Vagina (tissue), 2 donors: Measurements from ENCODE around the gene PRM1. TPM values are rescaled to one million over a fixed set of nuclear protein-coding genes. Genes with fewer than 3 reads are reported as not detected.

Source experiments
- DNase-seq, 2 donors: peaks; one replicate each; pipeline ENCODE4 v3.0.0-alpha.2; 2017; ENCODE audit errors: extremely low spot score in 2 of 2
- H3K27ac ChIP-seq: fragments of 200-600 bp; sonication (generic); one replicate; pipeline ENCODE4 v1.5.1; 2019
- H3K27me3 ChIP-seq: fragments of 200-600 bp; sonication (generic); one replicate; pipeline ENCODE4 v1.5.1; 2019
- H3K36me3 ChIP-seq, 2 donors: fragments of 200-600 bp; sonication (generic); one replicate each; pipeline ENCODE4 v1.5.1; 2017 to 2019
- H3K4me1 ChIP-seq: fragments of 200-600 bp; sonication (generic); one replicate; pipeline ENCODE4 v1.5.1; 2019
- H3K4me3 ChIP-seq, 2 donors: fragments of 200-600 bp; sonication (generic); 1 replicate in 1 of 2; 2 replicates in 1 of 2; pipeline ENCODE4 v1.5.1; 2016 to 2019
- H3K9me3 ChIP-seq: fragments of 200-600 bp; sonication (generic); one replicate; pipeline ENCODE4 v1.5.1; 2019
- CTCF ChIP-seq, 3 experiments: fragments of 450-650 bp in 2 of 3; fragments of 200-600 bp in 1 of 3; sonication (generic) in 1 of 3; IDR thresholded peaks; one replicate each; pipeline ENCODE4 v1.5.1; 2017 to 2019; ENCODE audit warnings: antibody characterized with exemption in 3 of 3, mild to moderate bottlenecking in 2 of 3, moderate library complexity in 2 of 3
- POLR2A ChIP-seq, 2 donors: fragments of 450-650 bp; IDR thresholded peaks; one replicate each; pipeline ENCODE4 v1.6.1; 2017; ENCODE audit warnings: antibody characterized with exemption in 2 of 2, mild to moderate bottlenecking in 2 of 2, moderate library complexity in 2 of 2
- POLR2AphosphoS5 ChIP-seq, 2 donors: sonication (generic); formaldehyde crosslinking; IDR thresholded peaks; one replicate each; pipeline ENCODE4 v1.9.0; 2017; ENCODE audit warnings: antibody characterized with exemption in 2 of 2, mild to moderate bottlenecking in 2 of 2, low read depth in 1 of 2; ENCODE audit not compliant: insufficient read depth in 1 of 2
- intact Hi-C: fragments of 100-400 bp; cut with DNase I; formaldehyde crosslinking; loops from one replicate; pipeline ENCODE4 v1.15.1; 2023
- total RNA-seq: library from RNA; depleted of rRNA; stranded (reverse); fragments of >200 nt; gene quantifications from one replicate; pipeline ENCODE4 v1.2.3, GENCODE V29; 2016

PRM1 gene
- total RNA-seq, 1 donor from 2014 or later: not detected

- Histone ChIP-seq H3K27me3 (no peaks in the 10 kb centered on the region), H3K36me3 (no peaks in the 10 kb centered on the region), H3K4me3 (no peak overlapping the region), H3K9me3 (no peaks in the 10 kb centered on the region), H3K27ac (no peak overlapping the region), H3K4me1 (peaks cover 14% of the 10 kb centered on the region)
- intact Hi-C loops: no loop called here
- TF ChIP-seq POLR2A (IDR thresholded peaks at IDR 0.05): no peak
- TF ChIP-seq POLR2AphosphoS5 (IDR thresholded peaks at IDR 0.05; ENCODE audit: insufficient read depth in 1 of 2, low read depth in 1 of 2): no peak
- no peak for TF ChIP-seq CTCF (IDR thresholded peaks at IDR 0.05)
- DNase-seq: no peak
These were observed 32.6 kb upstream of the PRM1 start for GRCh38 chr16:11313493-11314308.

- TF ChIP-seq POLR2AphosphoS5 (IDR thresholded peaks at IDR 0.05; ENCODE audit: insufficient read depth in 1 of 2, low read depth in 1 of 2) (no peak), CTCF (IDR thresholded peaks at IDR 0.05) (no peak), POLR2A (IDR thresholded peaks at IDR 0.05) (no peak)
- no peaks in the 10 kb centered on the region for H3K36me3 ChIP-seq
- peak overlapping the region; percentile 21 for H3K27ac ChIP-seq
- no peak for DNase-seq
- intact Hi-C loops: no loop called here
- H3K4me3 ChIP-seq: no peak overlapping the region
- no peaks in the 10 kb centered on the region for H3K9me3 ChIP-seq
- H3K27me3 ChIP-seq: no peaks in the 10 kb centered on the region
- peaks cover 14% of the 10 kb centered on the region for H3K4me1 ChIP-seq
These were observed 31.8 kb upstream of the PRM1 start for GRCh38 chr16:11312718-11313492.

- Histone ChIP-seq H3K9me3 (no peaks in the 10 kb centered on the region), H3K4me3 (no peak overlapping the region), H3K36me3 (no peaks in the 10 kb centered on the region), H3K27me3 (no peaks in the 10 kb centered on the region), H3K4me1 (peaks cover 14% of the 10 kb centered on the region), H3K27ac (no peak overlapping the region)
- TF ChIP-seq CTCF (IDR thresholded peaks at IDR 0.05): no peak
- no peak for TF ChIP-seq POLR2AphosphoS5 (IDR thresholded peaks at IDR 0.05; ENCODE audit: insufficient read depth in 1 of 2, low read depth in 1 of 2)
- no peak for TF ChIP-seq POLR2A (IDR thresholded peaks at IDR 0.05)
- DNase-seq: no peak
- intact Hi-C loops: no loop called here
These were observed 29.9 kb upstream of the PRM1 start for GRCh38 chr16:11310997-11311561.

GRCh38 chr16:11310634-11310977 is 29.5 kb upstream of the PRM1 start:
- no peaks in the 10 kb centered on the region for H3K36me3 ChIP-seq
- no peaks in the 10 kb centered on the region for H3K27me3 ChIP-seq
- TF ChIP-seq CTCF (IDR thresholded peaks at IDR 0.05) (no peak), POLR2A (IDR thresholded peaks at IDR 0.05) (no peak), POLR2AphosphoS5 (IDR thresholded peaks at IDR 0.05; ENCODE audit: insufficient read depth in 1 of 2, low read depth in 1 of 2) (no peak)
- H3K9me3 ChIP-seq: no peaks in the 10 kb centered on the region
- H3K4me1 ChIP-seq: peaks cover 14% of the 10 kb centered on the region
- H3K27ac ChIP-seq: no peak overlapping the region
- intact Hi-C loops: no loop called here
- no peak overlapping the region for H3K4me3 ChIP-seq
- DNase-seq: no peak
